Left hindlimb (tissue), 1 donor: ENCODE data around the gene PDXDC1.
"Not testable (repeated sequence)": the region's sequence is repeated elsewhere in the genome, so short reads cannot be mapped to it uniquely, and the experiment has no call there.

Experiments used
- DNase-seq: peaks from one replicate; pipeline ENCODE4 v3.0.0-alpha.2; 2018

PDXDC1 gene

GRCh38 chr16:15043344-15043743 is 68.5 kb downstream of the PDXDC1 start:
- DNase-seq: no peak

- DNase-seq: no peak
Observed at GRCh38 chr16:15044286-15044685, 69.5 kb downstream of the PDXDC1 start.

GRCh38 chr16:15045270-15045669 is 70.4 kb downstream of the PDXDC1 start:
- DNase-seq: not testable (repeated sequence)

- no peak for DNase-seq
Observed at GRCh38 chr16:15046692-15047376, 72.0 kb downstream of the PDXDC1 start.

- DNase-seq: no peak
Observed at GRCh38 chr16:15049581-15050180, 74.9 kb downstream of the PDXDC1 start.

GRCh38 chr16:15050440-15050839 is 75.6 kb downstream of the PDXDC1 start:
- not testable (repeated sequence) for DNase-seq

GRCh38 chr16:15051387-15051951 is 76.6 kb downstream of the PDXDC1 start:
- DNase-seq: no peak

GRCh38 chr16:15052747-15053476 is 78.1 kb downstream of the PDXDC1 start:
- DNase-seq: no peak

- no peak for DNase-seq
Observed at GRCh38 chr16:15053904-15054303, 79.1 kb downstream of the PDXDC1 start.

- DNase-seq: no peak
Observed at GRCh38 chr16:15054357-15055140, 79.7 kb downstream of the PDXDC1 start.

GRCh38 chr16:15055141-15056053 is 80.6 kb downstream of the PDXDC1 start:
- DNase-seq: no peak

GRCh38 chr16:15057681-15058417 is 83.0 kb downstream of the PDXDC1 start:
- no peak for DNase-seq

- no peak for DNase-seq
Observed at GRCh38 chr16:15059324-15059723, 84.5 kb downstream of the PDXDC1 start.

- DNase-seq: not testable (repeated sequence)
Observed at GRCh38 chr16:15062085-15062810, 87.4 kb downstream of the PDXDC1 start.

GRCh38 chr16:15065961-15066360 is 91.1 kb downstream of the PDXDC1 start:
- not testable (repeated sequence) for DNase-seq

- not testable (repeated sequence) for DNase-seq
Observed at GRCh38 chr16:15066690-15067089, 91.9 kb downstream of the PDXDC1 start.

- not testable (repeated sequence) for DNase-seq
Observed at GRCh38 chr16:15071013-15071412, 96.2 kb downstream of the PDXDC1 start.

GRCh38 chr16:15071916-15072769 is 97.3 kb downstream of the PDXDC1 start:
- not testable (repeated sequence) for DNase-seq

- no peak for DNase-seq
Observed at GRCh38 chr16:15073101-15073500, 98.3 kb downstream of the PDXDC1 start.
